ENCODE data around the gene RIPOR3. TPM values are rescaled to one million over a fixed set of nuclear protein-coding genes. Genes with fewer than 3 reads are reported as not detected.
A peak's percentile ranks its signal among the peaks of the same experiment; 100 is the strongest.

Gene RIPOR3
- polyA plus RNA-seq, 2 of the 4 experiments (the other 2 are of a cell fraction), result 0.03 to 0.06 TPM

DNA sequence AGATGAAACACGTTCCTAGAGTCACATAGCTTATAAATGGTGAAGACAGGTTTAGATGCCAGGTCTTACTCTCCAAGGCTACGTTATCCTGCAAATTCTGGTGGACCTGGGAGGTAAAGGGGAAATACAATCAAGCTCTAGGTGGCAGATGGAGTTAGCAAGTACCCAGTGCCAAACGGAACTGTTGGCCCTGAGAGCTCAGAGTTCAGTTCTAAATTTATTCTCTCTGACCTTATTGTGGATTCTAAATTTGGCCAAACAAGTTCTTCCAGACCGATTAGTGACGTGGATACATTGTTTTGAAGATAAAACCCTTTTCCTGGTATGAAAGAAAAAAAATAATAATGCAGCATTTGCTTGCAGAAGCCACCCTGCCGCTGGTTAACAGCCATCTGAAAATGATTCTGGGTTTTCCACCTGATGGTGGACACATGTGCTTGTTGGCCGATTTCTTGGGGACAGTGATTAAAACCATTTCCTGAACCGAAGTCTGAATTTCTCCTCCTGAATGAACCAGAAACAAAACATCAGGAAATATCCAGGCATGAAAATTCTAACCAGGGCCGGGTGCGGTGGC, 32.5 kb downstream of the RIPOR3 start:
- DNase-seq (ENCODE audit: low read depth in 1 of 2, low spot score in 1 of 2) (no peak), FAIRE-seq (no peak), ATAC-seq (no peak)
- H3K4me2 ChIP-seq, result no peak overlapping the region
- no peak overlapping the region for H3K4me3 ChIP-seq
- POLR2A ChIA-PET, result no interaction called here
- WGBS (ENCODE audit: missing lambda C conversion rate), result 84% methylated on average over 10 of the region's 10 CpGs
- CTCF ChIA-PET, result interaction anchor here (0.6 to 11.3 kb wide), 7 partner anchors 7 to 545 kb away, joined by 3 to 90 read pairs (median 3); no protein-coding TSS in a partner anchor
- TF ChIP-seq EP300 (IDR thresholded peaks at IDR 0.05), result no peak
- no peak for TF ChIP-seq CBX8 (IDR thresholded peaks at IDR 0.05)
- no peak for TF ChIP-seq HOXB13 (CRISPR knock-in tag; IDR thresholded peaks at IDR 0.05; ENCODE audit: low read depth)
- TF ChIP-seq FOSL2 (IDR thresholded peaks at IDR 0.05), result no peak
- no peak for TF ChIP-seq FOSL2 (CRISPR knock-in tag; IDR thresholded peaks at IDR 0.05)
- TF ChIP-seq NR3C1 (IDR thresholded peaks at IDR 0.05), result no peak
- no peak for TF ChIP-seq RAD21 (conservative IDR thresholded peaks at IDR 0.05 in 1 of 2, IDR thresholded peaks at IDR 0.05 in 1 of 2)
- TF ChIP-seq EHF (CRISPR knock-in tag; IDR thresholded peaks at IDR 0.05), result no peak
- TF ChIP-seq, protein P1, sequence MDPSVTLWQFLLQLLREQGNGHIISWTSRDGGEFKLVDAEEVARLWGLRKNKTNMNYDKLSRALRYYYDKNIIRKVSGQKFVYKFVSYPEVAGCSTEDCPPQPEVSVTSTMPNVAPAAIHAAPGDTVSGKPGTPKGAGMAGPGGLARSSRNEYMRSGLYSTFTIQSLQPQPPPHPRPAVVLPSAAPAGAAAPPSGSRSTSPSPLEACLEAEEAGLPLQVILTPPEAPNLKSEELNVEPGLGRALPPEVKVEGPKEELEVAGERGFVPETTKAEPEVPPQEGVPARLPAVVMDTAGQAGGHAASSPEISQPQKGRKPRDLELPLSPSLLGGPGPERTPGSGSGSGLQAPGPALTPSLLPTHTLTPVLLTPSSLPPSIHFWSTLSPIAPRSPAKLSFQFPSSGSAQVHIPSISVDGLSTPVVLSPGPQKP (IDR thresholded peaks at IDR 0.05; ENCODE audit: low read depth, low read length), result no peak
- TF ChIP-seq POLR2AphosphoS2 (conservative IDR thresholded peaks at IDR 0.05; ENCODE audit: low read length), result no peak
- no peak for TF ChIP-seq RARB (CRISPR knock-in tag; IDR thresholded peaks at IDR 0.05)
- TF ChIP-seq, protein P2, sequence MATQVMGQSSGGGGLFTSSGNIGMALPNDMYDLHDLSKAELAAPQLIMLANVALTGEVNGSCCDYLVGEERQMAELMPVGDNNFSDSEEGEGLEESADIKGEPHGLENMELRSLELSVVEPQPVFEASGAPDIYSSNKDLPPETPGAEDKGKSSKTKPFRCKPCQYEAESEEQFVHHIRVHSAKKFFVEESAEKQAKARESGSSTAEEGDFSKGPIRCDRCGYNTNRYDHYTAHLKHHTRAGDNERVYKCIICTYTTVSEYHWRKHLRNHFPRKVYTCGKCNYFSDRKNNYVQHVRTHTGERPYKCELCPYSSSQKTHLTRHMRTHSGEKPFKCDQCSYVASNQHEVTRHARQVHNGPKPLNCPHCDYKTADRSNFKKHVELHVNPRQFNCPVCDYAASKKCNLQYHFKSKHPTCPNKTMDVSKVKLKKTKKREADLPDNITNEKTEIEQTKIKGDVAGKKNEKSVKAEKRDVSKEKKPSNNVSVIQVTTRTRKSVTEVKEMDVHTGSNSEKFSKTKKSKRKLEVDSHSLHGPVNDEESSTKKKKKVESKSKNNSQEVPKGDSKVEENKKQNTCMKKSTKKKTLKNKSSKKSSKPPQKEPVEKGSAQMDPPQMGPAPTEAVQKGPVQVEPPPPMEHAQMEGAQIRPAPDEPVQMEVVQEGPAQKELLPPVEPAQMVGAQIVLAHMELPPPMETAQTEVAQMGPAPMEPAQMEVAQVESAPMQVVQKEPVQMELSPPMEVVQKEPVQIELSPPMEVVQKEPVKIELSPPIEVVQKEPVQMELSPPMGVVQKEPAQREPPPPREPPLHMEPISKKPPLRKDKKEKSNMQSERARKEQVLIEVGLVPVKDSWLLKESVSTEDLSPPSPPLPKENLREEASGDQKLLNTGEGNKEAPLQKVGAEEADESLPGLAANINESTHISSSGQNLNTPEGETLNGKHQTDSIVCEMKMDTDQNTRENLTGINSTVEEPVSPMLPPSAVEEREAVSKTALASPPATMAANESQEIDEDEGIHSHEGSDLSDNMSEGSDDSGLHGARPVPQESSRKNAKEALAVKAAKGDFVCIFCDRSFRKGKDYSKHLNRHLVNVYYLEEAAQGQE (IDR thresholded peaks at IDR 0.05), result no peak
- no peak for TF ChIP-seq TFCP2L1 (CRISPR knock-in tag; IDR thresholded peaks at IDR 0.05)
- TF ChIP-seq HEYL (CRISPR knock-in tag; IDR thresholded peaks at IDR 0.05), result no peak
- TF ChIP-seq POLR2A (IDR thresholded peaks at IDR 0.05; ENCODE audit: low read length), result no peak
- TF ChIP-seq ZSCAN20 (CRISPR knock-in tag; IDR thresholded peaks at IDR 0.05), result no peak
- no peak for TF ChIP-seq KDM5A (IDR thresholded peaks at IDR 0.05)
- H3K27ac ChIP-seq, result peak overlapping the region; percentile 15 to 26; a peak in 3 of 6 replicates
- no peaks in the 10 kb centered on the region for H3K9me3 ChIP-seq
- H3K4me1 ChIP-seq, result peaks cover 32% of the 10 kb centered on the region

DNA sequence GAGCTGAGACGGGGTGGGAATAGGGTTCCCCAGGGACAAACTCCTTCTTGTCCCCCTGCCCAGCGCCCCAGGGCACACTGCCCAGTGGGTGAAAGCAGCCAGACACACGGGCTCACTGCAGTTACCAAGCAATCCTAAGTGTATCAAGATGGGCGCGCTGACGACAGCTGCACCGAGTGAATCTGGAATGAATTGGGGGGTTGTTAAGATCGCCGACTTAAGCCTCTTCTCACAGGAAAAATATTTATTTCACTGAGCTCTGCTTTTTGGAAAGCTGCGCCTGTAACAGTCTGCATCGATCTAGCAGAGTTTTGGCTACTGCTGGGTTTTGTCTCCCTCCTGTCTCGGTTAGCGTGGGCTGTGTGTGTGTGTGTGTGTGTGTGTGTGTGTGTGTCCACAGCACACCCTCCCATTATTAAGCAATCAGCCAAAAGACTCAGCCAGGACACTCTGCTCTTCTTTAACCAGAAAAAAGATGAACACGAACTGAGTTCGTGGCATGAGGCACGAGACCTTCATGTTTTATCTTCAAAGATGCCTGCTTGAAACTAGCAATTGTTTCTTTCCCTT, 35.9 kb downstream of the RIPOR3 start:
- ChIA-PET CTCF (interaction anchor here (0.8 to 2.4 kb wide), 8 partner anchors 8 to 486 kb away, joined by 3 to 9 read pairs (median 4); partner anchors contain the start of gene BCAS4), POLR2A (no interaction called here)
- ATAC-seq (no peak), FAIRE-seq (no peak), DNase-seq (ENCODE audit: low read depth in 1 of 2, low spot score in 1 of 2) (no peak)
- H3K4me1 ChIP-seq, result peaks cover 10% of the 10 kb centered on the region
- 89% methylated on average over 16 of the region's 16 CpGs for WGBS (ENCODE audit: missing lambda C conversion rate)
- TF ChIP-seq EP300 (IDR thresholded peaks at IDR 0.05) (no peak), JUNB (IDR thresholded peaks at IDR 0.05) (no peak), ZC3H11A (IDR thresholded peaks at IDR 0.05) (no peak), CBX2 (IDR thresholded peaks at IDR 0.05; ENCODE audit: borderline replicate concordance, low read depth) (no peak)
- TF ChIP-seq, protein P2 (IDR thresholded peaks at IDR 0.05), result no peak
- TF ChIP-seq, protein P3, sequence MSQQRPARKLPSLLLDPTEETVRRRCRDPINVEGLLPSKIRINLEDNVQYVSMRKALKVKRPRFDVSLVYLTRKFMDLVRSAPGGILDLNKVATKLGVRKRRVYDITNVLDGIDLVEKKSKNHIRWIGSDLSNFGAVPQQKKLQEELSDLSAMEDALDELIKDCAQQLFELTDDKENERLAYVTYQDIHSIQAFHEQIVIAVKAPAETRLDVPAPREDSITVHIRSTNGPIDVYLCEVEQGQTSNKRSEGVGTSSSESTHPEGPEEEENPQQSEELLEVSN (IDR thresholded peaks at IDR 0.05; ENCODE audit: borderline replicate concordance, low read depth), result no peak
- H3K27ac ChIP-seq, result peak overlapping the region in 1 of 2 experiments; percentile 40; a peak in 3 of 6 replicates
- H3K9me3 ChIP-seq, result no peaks in the 10 kb centered on the region
- no peak overlapping the region for H3K4me3 ChIP-seq
- no peak overlapping the region for H3K4me2 ChIP-seq
